ENCODE results near the gene NDUFB3.

DNA sequence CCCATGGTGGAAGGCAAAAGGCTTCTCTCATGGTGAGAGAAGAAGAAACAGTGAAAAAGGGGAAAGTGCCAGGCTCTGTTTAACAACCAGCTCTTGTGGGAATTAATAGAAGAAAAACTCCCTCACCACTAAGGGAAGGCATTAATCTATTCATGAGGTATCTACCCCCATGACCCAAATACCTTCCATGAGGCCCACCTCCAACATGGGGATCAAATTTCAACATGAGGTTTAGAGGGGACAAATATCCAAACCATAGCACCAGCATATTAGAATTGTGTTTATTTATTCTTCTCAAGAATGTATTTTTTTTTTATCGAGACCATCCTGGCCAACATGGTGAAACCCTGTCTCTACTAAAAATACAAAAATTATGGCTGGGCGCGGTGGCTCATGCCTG lies 39.3 kb downstream of the NDUFB3 start:
- no peak for TF ChIP-seq CTCF (tag by site-specific recombination; IDR thresholded peaks at IDR 0.05)
- TF ChIP-seq ZFP69B (tag by site-specific recombination; IDR thresholded peaks at IDR 0.05): no peak
- TF ChIP-seq, protein P1, sequence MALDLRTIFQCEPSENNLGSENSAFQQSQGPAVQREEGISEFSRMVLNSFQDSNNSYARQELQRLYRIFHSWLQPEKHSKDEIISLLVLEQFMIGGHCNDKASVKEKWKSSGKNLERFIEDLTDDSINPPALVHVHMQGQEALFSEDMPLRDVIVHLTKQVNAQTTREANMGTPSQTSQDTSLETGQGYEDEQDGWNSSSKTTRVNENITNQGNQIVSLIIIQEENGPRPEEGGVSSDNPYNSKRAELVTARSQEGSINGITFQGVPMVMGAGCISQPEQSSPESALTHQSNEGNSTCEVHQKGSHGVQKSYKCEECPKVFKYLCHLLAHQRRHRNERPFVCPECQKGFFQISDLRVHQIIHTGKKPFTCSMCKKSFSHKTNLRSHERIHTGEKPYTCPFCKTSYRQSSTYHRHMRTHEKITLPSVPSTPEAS (tag by site-specific recombination; IDR thresholded peaks at IDR 0.05): no peak
- TF ChIP-seq KLF7 (tag by site-specific recombination; IDR thresholded peaks at IDR 0.05; ENCODE audit: borderline replicate concordance): no peak
- no peak for TF ChIP-seq ZNF174 (tag by site-specific recombination; IDR thresholded peaks at IDR 0.05)
- TF ChIP-seq HOXC10 (CRISPR knock-in tag; IDR thresholded peaks at IDR 0.05): no peak
- no peak for TF ChIP-seq ZNF37A (tag by site-specific recombination; IDR thresholded peaks at IDR 0.05)
- TF ChIP-seq YY1 (tag by site-specific recombination; IDR thresholded peaks at IDR 0.05): no peak
- no peak for TF ChIP-seq ZNF112 (tag by site-specific recombination; IDR thresholded peaks at IDR 0.05)
- no peak for TF ChIP-seq ZNF623 (tag by site-specific recombination; IDR thresholded peaks at IDR 0.05)
- TF ChIP-seq, protein P2, sequence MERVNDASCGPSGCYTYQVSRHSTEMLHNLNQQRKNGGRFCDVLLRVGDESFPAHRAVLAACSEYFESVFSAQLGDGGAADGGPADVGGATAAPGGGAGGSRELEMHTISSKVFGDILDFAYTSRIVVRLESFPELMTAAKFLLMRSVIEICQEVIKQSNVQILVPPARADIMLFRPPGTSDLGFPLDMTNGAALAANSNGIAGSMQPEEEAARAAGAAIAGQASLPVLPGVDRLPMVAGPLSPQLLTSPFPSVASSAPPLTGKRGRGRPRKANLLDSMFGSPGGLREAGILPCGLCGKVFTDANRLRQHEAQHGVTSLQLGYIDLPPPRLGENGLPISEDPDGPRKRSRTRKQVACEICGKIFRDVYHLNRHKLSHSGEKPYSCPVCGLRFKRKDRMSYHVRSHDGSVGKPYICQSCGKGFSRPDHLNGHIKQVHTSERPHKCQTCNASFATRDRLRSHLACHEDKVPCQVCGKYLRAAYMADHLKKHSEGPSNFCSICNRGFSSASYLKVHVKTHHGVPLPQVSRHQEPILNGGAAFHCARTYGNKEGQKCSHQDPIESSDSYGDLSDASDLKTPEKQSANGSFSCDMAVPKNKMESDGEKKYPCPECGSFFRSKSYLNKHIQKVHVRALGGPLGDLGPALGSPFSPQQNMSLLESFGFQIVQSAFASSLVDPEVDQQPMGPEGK (tag by site-specific recombination; IDR thresholded peaks at IDR 0.05): no peak

Measured in HEK293 (cell line).